ENCODE data around the gene PCDHB5. TPM values are rescaled to one million over a fixed set of nuclear protein-coding genes. Genes with fewer than 3 reads are reported as not detected.
"Not testable (repeated sequence)": the region's sequence is repeated elsewhere in the genome, so short reads cannot be mapped to it uniquely, and the experiment has no call there.

Gene PCDHB5
- total RNA-seq, 1 experiment from 2014 or later: 12.5 TPM

DNA sequence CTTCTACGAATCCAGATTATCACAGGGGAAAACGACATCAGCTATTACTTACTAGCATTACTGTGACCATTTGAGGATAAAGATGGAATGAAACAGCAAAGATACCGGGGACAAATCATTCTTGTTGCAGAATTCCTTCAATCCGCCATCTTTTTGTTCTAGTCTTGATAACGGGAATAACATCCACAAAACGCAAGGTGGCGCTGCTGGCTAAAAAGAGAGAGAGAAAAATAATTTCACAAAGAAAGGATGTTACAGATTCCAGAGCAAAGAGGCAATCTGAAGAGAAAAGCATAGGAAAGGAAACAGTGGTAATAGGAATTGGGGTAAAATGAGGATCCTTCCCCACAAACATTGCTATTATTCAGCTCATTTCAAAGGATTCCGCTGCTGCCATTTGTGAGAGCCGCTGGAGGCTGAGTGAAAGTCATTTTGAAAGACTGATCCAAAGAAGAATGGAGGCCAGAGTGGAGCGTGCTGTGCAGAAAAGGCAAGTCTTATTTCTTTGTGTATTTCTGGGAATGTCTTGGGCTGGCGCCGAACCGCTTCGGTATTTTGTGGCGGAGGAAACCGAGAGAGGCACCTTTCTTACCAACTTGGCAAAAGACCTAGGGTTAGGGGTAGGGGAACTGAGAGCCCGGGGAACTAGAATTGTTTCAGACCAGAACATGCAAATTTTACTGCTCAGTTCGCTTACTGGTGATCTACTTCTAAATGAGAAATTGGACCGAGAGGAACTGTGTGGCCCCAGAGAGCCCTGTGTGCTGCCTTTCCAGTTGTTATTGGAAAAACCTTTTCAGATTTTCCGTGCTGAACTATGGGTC lies 37.6 kb downstream of the PCDHB5 start, which contains the start of gene PCDHB7:
TSS of gene PCDHB7 (plus strand) at position 264 of the 824 bp plus-strand sequence. CDS start at position 456, 192 bp downstream.
- CTCF ChIA-PET: interaction anchor here (0.9 to 3.0 kb wide), 2 partner anchors 10 to 17 kb away, joined by 5 to 22 read pairs; partner anchors contain the start of gene PCDHB16
- ATAC-seq (no peak), DNase-seq (ENCODE audit: low spot score) (peak; percentile 57)
- Mint-ChIP-seq H3K27ac (no peak within 1 kb of the TSS), H3K4me1 (no peaks in the 10 kb centered on the region), H3K9me3 (peaks cover 17% of the 10 kb centered on the region), H3K4me3 (no peak within 1 kb of the TSS), H3K36me3 (peaks cover 14% of the 10 kb centered on the region; the same call in 1 of the 2 replicates), H3K27me3 (ENCODE audit: low read depth) (peaks cover 3% of the 10 kb centered on the region; the same call in 1 of the 2 replicates)
- TF ChIP-seq, protein P1, sequence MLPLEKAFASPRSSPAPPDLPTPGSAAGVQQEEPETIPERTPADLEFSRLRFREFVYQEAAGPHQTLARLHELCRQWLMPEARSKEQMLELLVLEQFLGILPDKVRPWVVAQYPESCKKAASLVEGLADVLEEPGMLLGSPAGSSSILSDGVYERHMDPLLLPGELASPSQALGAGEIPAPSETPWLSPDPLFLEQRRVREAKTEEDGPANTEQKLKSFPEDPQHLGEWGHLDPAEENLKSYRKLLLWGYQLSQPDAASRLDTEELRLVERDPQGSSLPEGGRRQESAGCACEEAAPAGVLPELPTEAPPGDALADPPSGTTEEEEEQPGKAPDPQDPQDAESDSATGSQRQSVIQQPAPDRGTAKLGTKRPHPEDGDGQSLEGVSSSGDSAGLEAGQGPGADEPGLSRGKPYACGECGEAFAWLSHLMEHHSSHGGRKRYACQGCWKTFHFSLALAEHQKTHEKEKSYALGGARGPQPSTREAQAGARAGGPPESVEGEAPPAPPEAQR (CRISPR knock-in tag; IDR thresholded peaks at IDR 0.05): no peak
- no peak for TF ChIP-seq ZNF396 (CRISPR knock-in tag; IDR thresholded peaks at IDR 0.05; ENCODE audit: borderline replicate concordance)
- TF ChIP-seq, protein P2, sequence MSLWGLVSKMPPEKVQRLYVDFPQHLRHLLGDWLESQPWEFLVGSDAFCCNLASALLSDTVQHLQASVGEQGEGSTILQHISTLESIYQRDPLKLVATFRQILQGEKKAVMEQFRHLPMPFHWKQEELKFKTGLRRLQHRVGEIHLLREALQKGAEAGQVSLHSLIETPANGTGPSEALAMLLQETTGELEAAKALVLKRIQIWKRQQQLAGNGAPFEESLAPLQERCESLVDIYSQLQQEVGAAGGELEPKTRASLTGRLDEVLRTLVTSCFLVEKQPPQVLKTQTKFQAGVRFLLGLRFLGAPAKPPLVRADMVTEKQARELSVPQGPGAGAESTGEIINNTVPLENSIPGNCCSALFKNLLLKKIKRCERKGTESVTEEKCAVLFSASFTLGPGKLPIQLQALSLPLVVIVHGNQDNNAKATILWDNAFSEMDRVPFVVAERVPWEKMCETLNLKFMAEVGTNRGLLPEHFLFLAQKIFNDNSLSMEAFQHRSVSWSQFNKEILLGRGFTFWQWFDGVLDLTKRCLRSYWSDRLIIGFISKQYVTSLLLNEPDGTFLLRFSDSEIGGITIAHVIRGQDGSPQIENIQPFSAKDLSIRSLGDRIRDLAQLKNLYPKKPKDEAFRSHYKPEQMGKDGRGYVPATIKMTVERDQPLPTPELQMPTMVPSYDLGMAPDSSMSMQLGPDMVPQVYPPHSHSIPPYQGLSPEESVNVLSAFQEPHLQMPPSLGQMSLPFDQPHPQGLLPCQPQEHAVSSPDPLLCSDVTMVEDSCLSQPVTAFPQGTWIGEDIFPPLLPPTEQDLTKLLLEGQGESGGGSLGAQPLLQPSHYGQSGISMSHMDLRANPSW (CRISPR knock-in tag; conservative IDR thresholded peaks at IDR 0.05; ENCODE audit: low read depth): no peak
- TF ChIP-seq, protein P3, sequence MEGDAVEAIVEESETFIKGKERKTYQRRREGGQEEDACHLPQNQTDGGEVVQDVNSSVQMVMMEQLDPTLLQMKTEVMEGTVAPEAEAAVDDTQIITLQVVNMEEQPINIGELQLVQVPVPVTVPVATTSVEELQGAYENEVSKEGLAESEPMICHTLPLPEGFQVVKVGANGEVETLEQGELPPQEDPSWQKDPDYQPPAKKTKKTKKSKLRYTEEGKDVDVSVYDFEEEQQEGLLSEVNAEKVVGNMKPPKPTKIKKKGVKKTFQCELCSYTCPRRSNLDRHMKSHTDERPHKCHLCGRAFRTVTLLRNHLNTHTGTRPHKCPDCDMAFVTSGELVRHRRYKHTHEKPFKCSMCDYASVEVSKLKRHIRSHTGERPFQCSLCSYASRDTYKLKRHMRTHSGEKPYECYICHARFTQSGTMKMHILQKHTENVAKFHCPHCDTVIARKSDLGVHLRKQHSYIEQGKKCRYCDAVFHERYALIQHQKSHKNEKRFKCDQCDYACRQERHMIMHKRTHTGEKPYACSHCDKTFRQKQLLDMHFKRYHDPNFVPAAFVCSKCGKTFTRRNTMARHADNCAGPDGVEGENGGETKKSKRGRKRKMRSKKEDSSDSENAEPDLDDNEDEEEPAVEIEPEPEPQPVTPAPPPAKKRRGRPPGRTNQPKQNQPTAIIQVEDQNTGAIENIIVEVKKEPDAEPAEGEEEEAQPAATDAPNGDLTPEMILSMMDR (IDR thresholded peaks at IDR 0.05): peak; percentile 66
- TF ChIP-seq, protein P4, sequence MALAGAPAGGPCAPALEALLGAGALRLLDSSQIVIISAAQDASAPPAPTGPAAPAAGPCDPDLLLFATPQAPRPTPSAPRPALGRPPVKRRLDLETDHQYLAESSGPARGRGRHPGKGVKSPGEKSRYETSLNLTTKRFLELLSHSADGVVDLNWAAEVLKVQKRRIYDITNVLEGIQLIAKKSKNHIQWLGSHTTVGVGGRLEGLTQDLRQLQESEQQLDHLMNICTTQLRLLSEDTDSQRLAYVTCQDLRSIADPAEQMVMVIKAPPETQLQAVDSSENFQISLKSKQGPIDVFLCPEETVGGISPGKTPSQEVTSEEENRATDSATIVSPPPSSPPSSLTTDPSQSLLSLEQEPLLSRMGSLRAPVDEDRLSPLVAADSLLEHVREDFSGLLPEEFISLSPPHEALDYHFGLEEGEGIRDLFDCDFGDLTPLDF (CRISPR knock-in tag; IDR thresholded peaks at IDR 0.05): no peak
- TF ChIP-seq, protein P5, sequence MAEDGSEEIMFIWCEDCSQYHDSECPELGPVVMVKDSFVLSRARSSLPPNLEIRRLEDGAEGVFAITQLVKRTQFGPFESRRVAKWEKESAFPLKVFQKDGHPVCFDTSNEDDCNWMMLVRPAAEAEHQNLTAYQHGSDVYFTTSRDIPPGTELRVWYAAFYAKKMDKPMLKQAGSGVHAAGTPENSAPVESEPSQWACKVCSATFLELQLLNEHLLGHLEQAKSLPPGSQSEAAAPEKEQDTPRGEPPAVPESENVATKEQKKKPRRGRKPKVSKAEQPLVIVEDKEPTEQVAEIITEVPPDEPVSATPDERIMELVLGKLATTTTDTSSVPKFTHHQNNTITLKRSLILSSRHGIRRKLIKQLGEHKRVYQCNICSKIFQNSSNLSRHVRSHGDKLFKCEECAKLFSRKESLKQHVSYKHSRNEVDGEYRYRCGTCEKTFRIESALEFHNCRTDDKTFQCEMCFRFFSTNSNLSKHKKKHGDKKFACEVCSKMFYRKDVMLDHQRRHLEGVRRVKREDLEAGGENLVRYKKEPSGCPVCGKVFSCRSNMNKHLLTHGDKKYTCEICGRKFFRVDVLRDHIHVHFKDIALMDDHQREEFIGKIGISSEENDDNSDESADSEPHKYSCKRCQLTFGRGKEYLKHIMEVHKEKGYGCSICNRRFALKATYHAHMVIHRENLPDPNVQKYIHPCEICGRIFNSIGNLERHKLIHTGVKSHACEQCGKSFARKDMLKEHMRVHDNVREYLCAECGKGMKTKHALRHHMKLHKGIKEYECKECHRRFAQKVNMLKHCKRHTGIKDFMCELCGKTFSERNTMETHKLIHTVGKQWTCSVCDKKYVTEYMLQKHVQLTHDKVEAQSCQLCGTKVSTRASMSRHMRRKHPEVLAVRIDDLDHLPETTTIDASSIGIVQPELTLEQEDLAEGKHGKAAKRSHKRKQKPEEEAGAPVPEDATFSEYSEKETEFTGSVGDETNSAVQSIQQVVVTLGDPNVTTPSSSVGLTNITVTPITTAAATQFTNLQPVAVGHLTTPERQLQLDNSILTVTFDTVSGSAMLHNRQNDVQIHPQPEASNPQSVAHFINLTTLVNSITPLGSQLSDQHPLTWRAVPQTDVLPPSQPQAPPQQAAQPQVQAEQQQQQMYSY (CRISPR knock-in tag; IDR thresholded peaks at IDR 0.05): no peak
- TF ChIP-seq, protein P6, sequence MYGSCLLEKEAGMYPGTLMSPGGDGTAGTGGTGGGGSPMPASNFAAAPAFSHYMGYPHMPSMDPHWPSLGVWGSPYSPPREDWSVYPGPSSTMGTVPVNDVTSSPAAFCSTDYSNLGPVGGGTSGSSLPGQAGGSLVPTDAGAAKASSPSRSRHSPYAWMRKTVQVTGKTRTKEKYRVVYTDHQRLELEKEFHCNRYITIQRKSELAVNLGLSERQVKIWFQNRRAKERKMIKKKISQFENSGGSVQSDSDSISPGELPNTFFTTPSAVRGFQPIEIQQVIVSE (CRISPR knock-in tag; IDR thresholded peaks at IDR 0.05; ENCODE audit: borderline replicate concordance): no peak
- POLR2A ChIA-PET: no interaction called here

DNA sequence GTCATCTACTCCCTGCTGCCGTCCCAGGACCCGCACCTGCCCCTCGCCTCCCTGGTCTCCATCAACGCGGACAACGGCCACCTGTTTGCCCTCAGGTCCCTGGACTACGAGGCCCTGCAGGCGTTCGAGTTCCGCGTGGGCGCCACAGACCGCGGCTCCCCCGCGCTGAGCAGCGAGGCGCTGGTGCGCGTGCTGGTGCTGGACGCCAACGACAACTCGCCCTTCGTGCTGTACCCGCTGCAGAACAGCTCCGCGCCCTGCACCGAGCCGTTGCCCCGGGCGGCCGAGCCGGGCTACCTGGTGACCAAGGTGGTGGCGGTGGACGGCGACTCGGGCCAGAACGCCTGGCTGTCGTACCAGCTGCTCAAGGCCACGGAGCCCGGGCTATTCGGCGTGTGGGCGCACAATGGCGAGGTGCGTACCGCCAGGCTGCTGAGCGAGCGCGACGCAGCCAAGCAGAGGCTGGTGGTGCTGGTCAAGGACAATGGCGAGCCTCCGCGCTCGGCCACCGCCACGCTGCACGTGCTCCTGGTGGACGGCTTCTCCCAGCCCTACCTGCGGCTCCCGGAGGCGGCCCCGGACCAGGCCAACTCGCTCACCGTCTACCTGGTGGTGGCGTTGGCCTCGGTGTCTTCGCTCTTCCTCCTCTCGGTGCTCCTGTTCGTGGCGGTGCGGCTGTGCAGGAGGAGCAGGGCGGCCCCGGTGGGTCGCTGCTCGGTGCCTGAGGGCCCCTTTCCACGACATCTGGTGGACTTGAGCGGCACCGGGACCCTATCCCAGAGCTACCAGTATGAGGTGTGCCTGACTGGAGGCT lies 39.5 kb downstream of the PCDHB5 start:
- H3K4me3 Mint-ChIP-seq; H3K27me3 Mint-ChIP-seq (ENCODE audit: low read depth); DNase-seq (ENCODE audit: low spot score); H3K27ac Mint-ChIP-seq; CTCF ChIA-PET; ATAC-seq; H3K4me1 Mint-ChIP-seq: not testable (repeated sequence)
- H3K9me3 Mint-ChIP-seq: peaks cover 17% of the 10 kb centered on the region
- peaks cover 14% of the 10 kb centered on the region; the same call in 1 of the 2 replicates for H3K36me3 Mint-ChIP-seq
- POLR2A ChIA-PET: interaction anchor here (0.6 kb wide), 1 partner anchor 67 kb away, joined by 3 read pairs; no protein-coding TSS in a partner anchor
